ENCODE data around the gene CEP57.
"Not testable (repeated sequence)": the region's sequence is repeated elsewhere in the genome, so short reads cannot be mapped to it uniquely, and the experiment has no call there.

CEP57 gene

DNA sequence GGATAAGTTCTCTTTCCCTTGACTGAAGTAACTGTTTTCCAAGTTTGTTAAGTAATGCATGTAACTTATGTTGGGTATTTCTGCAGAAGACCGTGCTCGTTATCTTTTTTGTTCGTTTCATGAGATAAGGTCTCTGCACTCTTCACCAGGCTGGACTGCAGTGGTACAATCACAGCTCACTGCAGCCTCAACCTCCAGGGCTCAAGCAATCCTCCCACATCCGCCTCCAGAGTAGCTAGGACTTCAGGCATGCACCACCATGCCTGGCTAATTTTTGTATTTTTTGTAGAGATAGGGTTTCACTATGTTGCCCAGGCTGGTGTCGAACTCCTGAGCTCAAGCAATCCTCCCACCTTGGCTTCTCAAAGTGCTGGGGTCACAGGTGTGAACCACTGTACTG lies 64.1 kb downstream of the CEP57 start:
- not testable (repeated sequence) for DNase-seq (ENCODE audit: low read depth in 2 of 2)

DNA sequence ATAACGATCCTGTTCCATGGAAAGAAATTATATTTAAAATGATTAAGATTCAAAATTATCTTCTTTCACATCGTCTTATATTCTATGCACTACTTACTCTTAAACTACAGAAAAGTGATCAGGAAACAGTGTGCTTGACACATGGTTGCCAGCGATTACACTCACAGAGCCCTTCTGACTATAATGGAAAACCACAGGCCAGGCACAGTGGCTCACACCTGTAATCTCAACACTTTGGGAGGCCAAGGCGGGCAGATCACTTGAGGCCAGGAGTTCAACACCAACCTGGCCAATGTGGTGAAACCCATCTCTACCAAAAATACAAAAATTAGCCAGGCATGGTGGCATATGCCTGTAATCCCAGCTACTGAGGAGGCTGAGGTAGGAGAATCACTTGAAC lies 69.7 kb downstream of the CEP57 start:
- DNase-seq (ENCODE audit: low read depth in 2 of 2): not testable (repeated sequence)

DNA sequence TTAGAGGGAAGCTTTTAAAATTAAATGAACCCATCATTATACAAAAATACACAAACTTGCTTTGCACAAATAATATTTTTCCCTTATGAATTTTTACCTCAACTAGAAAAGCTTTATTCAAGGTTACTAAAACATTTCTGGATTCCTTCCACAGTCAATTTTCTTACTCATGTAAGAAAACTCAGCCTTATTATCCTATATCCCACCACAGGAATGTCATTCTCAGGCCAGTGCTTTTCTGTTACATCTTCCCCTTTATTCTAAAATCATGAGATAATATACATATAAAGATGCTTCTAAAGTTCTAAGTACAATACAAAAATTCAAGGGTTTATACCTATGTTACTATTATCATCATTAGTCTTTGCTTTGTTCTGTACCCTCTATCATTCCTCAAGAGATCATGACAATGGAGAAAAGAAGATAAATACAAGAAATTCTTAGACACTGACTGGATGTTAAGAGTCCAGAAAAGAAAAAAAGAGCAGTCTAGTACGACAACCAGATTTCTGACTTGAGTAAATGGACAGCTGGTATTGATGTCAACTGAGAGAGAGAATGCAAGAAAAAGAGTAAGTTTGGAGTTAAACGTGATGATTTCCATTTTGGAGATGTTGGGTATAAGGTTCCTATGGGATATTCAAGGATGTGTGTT lies 73.3 kb downstream of the CEP57 start:
- no peak for DNase-seq (ENCODE audit: low read depth in 2 of 2)

DNA sequence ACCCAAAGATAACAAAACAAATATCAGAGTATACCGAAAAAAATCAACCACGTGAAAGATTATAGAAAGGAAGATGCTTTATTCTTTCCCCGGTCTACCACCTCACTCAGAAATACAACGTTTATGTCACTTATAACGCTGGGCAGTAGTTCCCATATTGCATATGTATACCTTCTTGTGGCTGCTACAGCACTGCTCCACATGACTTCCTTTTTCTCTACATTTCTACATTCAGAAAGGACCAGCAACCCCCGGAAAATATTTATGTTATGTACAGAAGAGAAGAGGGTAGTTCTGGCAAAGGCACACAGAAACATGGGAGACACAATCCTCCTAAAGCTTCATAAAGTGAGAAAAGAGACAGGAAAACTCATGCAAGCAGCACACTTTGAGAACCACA lies 76.8 kb downstream of the CEP57 start:
- DNase-seq (ENCODE audit: low read depth in 2 of 2): no peak

DNA sequence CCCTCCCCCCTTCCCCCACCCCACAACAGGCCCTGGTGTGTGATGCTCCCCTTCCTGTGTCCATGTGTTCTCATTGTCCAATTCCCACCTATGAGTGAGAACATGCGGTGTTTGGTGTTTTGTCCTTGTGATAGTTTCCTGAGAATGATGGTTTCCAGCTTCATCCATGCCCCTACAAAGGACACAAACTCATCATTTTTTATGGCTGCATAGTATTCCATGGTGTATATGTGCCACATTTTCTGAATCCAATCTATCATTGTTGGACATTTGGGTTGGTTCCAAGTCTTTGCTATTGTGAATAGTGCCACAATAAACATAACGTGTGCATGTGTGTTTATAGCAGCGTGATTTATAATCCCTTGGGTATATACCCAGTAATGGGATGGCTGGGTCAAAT lies 80.6 kb downstream of the CEP57 start:
- not testable (repeated sequence) for DNase-seq (ENCODE audit: low read depth in 2 of 2)

DNA sequence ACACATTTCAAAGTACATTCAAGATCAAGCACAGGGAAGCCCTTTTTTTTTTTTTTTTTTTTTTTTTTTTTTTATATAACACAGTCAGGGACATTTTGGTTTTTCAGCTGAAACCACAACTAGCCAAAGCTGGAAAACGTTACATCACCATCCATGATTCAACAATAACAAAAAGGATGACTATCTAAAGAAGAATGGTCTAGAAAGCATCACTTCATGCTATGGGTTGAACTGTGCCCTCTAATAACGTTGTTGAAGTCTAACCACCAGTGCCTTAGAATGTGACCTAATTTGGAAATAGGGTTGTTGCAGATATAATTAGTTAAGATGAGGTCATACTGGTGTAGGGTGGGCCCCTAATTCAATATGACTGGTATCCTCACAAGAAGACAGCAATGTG lies 87.0 kb downstream of the CEP57 start:
- no peak for DNase-seq (ENCODE audit: low read depth in 2 of 2)
